Measurements from ENCODE around the gene TRDMT1.

TRDMT1 gene

GRCh38 chr10:17106991-17107390 is 94.5 kb downstream of the TRDMT1 start:
- no peak for DNase-seq

- DNase-seq = no peak
Observed at GRCh38 chr10:17101910-17102266, 99.6 kb downstream of the TRDMT1 start.

DNA sequence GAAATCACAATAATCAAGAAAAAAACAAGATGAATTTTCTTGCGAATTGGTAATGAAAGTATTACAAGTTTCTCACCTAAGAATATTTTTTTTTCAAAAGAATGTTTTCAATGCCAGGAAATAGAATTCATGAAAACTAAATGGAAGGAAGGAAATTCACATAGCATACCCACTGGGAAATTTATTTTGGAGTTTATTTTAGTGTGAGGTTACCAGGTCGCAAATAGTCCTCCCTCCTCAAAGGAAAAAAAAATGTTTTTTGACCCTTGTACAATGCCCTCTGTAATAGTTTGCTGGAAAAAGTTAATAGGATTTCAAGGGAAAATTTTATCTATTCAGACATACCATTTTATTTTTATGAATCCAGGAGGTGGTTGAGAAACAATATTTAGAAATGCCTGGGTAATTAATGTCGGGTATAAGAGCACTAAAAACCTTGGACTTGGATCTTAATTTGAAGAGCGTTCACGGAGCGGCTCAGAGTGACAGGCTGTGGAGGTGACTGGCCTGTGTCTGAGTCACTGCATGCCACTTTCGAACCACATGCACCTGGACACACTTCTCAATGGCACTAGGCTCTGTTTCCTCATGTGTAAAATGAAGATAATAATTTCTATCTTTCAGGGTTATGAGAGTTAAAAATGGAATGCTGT is 100.1 kb downstream of the TRDMT1 start:
- DNase-seq = no peak

DNA sequence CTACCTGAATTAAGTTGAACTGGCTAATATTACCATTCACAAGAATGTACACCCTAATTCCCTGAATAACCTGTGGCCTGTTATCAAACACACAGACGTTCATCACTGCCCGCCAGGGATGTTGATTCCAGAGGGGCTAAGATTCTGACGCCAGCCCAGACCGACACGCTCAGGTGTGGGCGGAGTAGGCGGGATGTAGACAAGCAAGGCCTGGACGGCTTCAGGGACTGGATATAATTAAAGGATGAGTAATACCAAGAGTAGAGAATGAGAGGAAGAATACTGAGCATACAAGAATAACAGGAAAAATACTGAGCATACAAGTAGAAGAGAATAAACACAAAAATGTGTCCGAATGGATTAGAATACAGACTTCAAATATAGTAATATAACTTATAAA is 100.9 kb downstream of the TRDMT1 start:
- no peak for DNase-seq

DNA sequence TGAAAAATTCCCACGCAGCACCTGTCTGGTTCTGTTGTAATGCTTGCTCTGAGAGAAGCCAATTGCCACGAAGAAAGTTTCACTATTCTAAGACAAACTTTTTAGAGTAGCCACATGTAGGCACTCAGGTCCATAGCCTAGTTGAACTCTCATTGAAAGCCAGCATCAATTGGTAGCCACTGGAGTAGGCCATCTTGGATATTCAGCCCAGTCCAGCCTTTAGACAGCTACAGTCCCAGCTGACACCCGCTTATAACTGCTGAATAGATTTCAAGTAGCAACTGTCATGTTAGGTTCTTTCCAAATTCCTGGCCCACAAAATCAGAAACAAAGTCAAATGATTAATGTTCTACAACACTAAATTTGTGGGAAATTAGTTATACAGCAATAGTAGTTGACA is 103.5 kb downstream of the TRDMT1 start:
- no peak for DNase-seq

All from nucleus accumbens (tissue), 56 donors.